Activated B cell treated with CpG ODN at 0.5 μM for 24 hours (primary cell): ENCODE results near the gene EPHB6. TPM values are rescaled to one million over a fixed set of nuclear protein-coding genes. Genes with fewer than 3 reads are reported as not detected.

Experiments used
- ATAC-seq: fragments of 200-7000 bp; cut with Tn5 transposase; one replicate; pipeline ENCODE4 v1.10.0; 2021; ENCODE audit warnings: low read depth, mild to moderate bottlenecking, moderate library complexity
- CTCF ChIA-PET: fragments of 350-600 bp; sonication (Branson Sonifier 250); formaldehyde crosslinking; loops from one replicate; lab custom pipeline; 2021; ENCODE audit warnings: antibody characterized with exemption; lab: Charles Lee
- POLR2A ChIA-PET: fragments of 350-600 bp; sonication (Branson Sonifier 250); formaldehyde crosslinking; loops from one replicate; lab custom pipeline; 2021; ENCODE audit warnings: antibody characterized with exemption; lab: Charles Lee
- DNase-seq: peaks from one replicate; pipeline ENCODE4 v3.0.0; 2022
- H3K27ac Mint-ChIP-seq: one replicate; pipeline ENCODE4 v1.8.0; 2020; ENCODE audit warnings: mixed read lengths
- H3K27me3 Mint-ChIP-seq: one replicate; pipeline ENCODE4 v1.8.0; 2021; ENCODE audit warnings: mixed read lengths
- H3K36me3 Mint-ChIP-seq: one replicate; pipeline ENCODE4 v1.8.0; 2021; ENCODE audit warnings: low read depth, mixed read lengths
- H3K4me1 Mint-ChIP-seq: one replicate; pipeline ENCODE4 v1.8.0; 2021; ENCODE audit warnings: mixed read lengths
- H3K4me3 Mint-ChIP-seq: one replicate; pipeline ENCODE4 v1.8.0; 2020; ENCODE audit warnings: mild to moderate bottlenecking, mixed read lengths
- H3K9me3 Mint-ChIP-seq: one replicate; pipeline ENCODE4 v1.8.0; 2020; ENCODE audit warnings: mixed read lengths
- intact Hi-C: fragments of 100-400 bp; cut with micrococcal nuclease; formaldehyde crosslinking; loops from one replicate; pipeline ENCODE4 v1.15.1; 2024
- total RNA-seq: library from RNA; stranded (reverse); gene quantifications from 2 replicates; pipeline ENCODE4 v1.2.3, GENCODE V29; 2022
- TF ChIP-seq, protein P1 (sequence below): fragments of 200-600 bp; IDR thresholded peaks from one replicate; pipeline ENCODE4 v1.8.0; 2022; ENCODE audit warnings: antibody characterized with exemption, mild to moderate bottlenecking

The EPHB6 gene
- total RNA-seq, 1 donor from 2014 or later = 21.4 TPM

DNA sequence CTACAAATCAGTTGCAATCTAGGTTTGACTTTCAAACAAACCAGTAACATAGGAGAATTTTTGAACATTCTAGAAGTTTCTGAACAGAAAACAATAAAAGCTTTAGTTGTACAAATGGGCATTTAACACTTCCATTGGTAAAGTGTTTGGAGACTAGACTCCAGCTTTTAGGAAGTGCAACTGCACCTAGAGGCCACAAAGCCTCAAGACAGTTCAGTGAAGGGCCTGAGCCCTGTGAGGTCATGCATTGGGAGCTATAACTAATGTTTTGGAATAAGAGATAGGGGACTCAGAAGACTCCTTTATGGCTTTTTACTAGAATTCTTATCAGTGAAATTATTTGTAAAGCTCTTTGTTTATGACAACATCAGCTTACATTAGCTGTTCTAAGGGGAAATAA is 3.0 kb upstream of the EPHB6 start:
- Mint-ChIP-seq H3K27ac (no peak overlapping the region), H3K9me3 (no peaks in the 10 kb centered on the region), H3K4me3 (no peak overlapping the region), H3K27me3 (no peaks in the 10 kb centered on the region), H3K36me3 (peaks cover 5% of the 10 kb centered on the region), H3K4me1 (peaks cover 23% of the 10 kb centered on the region)
- ATAC-seq (no peak), DNase-seq (no peak)
- intact Hi-C loops = loop anchor here (5.0 to 10.0 kb wide), 2 partner anchors 433 to 530 kb away; partner anchors contain the start of genes CASP2, TMEM139 and ZYX
- ChIA-PET CTCF (interaction anchor here (0.7 to 2.3 kb wide), 9 partner anchors 13 to 248 kb away, joined by 3 to 15 read pairs (median 5); no protein-coding TSS in a partner anchor), POLR2A (interaction anchor here (1.1 kb wide), 1 partner anchor 44 kb away, joined by 3 read pairs; no protein-coding TSS in a partner anchor)
- TF ChIP-seq, protein P1, sequence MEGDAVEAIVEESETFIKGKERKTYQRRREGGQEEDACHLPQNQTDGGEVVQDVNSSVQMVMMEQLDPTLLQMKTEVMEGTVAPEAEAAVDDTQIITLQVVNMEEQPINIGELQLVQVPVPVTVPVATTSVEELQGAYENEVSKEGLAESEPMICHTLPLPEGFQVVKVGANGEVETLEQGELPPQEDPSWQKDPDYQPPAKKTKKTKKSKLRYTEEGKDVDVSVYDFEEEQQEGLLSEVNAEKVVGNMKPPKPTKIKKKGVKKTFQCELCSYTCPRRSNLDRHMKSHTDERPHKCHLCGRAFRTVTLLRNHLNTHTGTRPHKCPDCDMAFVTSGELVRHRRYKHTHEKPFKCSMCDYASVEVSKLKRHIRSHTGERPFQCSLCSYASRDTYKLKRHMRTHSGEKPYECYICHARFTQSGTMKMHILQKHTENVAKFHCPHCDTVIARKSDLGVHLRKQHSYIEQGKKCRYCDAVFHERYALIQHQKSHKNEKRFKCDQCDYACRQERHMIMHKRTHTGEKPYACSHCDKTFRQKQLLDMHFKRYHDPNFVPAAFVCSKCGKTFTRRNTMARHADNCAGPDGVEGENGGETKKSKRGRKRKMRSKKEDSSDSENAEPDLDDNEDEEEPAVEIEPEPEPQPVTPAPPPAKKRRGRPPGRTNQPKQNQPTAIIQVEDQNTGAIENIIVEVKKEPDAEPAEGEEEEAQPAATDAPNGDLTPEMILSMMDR = no peak

- Mint-ChIP-seq H3K4me3 (peak overlapping the region; percentile 97), H3K27me3 (no peaks in the 10 kb centered on the region), H3K9me3 (no peaks in the 10 kb centered on the region), H3K36me3 (peaks cover 5% of the 10 kb centered on the region), H3K4me1 (peaks cover 27% of the 10 kb centered on the region), H3K27ac (peak overlapping the region; percentile 95)
- TF ChIP-seq, protein P1 = peak; percentile 61
- CTCF ChIA-PET = interaction anchor here (0.7 to 3.3 kb wide), 16 partner anchors 9 to 526 kb away, joined by 3 to 44 read pairs (median 5); no protein-coding TSS in a partner anchor
- peak; percentile 88 for ATAC-seq
- intact Hi-C loops = loop anchor here (1.0 to 10.0 kb wide), 12 partner anchors 12 to 528 kb away; partner anchors contain the start of genes CASP2, TMEM139 and ZYX
- peak; percentile 76 for DNase-seq
- POLR2A ChIA-PET = interaction anchor here (0.6 to 3.1 kb wide), 14 partner anchors 12 to 1859 kb away, joined by 3 to 59 read pairs (median 5); partner anchors contain the start of gene GSTK1
Observed at GRCh38 chr7:142853739-142854371, 1.0 kb upstream of the EPHB6 start.

DNA sequence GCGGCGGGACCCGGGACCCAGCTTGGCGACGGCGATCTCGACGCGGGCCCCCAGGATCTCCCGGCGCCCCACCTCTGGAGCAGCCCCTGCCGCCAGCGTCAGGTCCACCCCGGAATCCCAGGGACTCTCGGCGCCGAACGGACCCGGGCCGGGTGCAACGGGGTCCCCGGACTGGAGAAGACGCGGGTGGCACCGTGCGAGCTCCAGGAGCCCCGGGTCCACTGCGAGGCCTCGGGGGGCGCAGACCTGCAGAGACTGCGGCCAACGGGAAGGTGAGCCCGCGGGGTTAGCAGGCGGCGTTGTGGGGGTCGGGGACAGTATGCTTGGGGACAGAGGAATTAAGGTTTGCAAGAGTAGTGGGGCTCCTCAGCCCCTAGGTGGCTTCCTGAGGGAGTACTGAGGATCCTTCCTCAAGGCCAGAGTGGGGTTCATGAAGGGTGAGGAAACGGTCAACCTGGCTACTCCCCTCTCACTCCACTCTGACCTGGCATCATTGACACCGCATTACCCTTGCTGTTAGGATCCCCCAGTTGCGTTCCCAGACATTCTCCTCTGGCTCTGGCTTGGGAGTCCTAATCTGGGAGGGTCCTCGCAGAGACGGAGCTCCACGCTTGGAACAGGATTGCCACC is 353 bp downstream of the EPHB6 start:
- POLR2A ChIA-PET = interaction anchor here (1.0 to 3.1 kb wide), 10 partner anchors 35 to 436 kb away, joined by 3 to 59 read pairs (median 5); partner anchors contain the start of gene GSTK1
- CTCF ChIA-PET = interaction anchor here (1.1 to 3.3 kb wide), 7 partner anchors 10 to 146 kb away, joined by 3 to 44 read pairs (median 7); no protein-coding TSS in a partner anchor
- peak; percentile 37 for DNase-seq
- TF ChIP-seq, protein P1 = no peak
- no peak for ATAC-seq
- Mint-ChIP-seq H3K36me3 (peaks cover 5% of the 10 kb centered on the region), H3K9me3 (no peaks in the 10 kb centered on the region), H3K27me3 (no peaks in the 10 kb centered on the region), H3K4me3 (peak overlapping the region; percentile 97), H3K27ac (peak overlapping the region; percentile 41), H3K4me1 (peaks cover 27% of the 10 kb centered on the region)
- intact Hi-C loops = loop anchor here (10.0 kb wide), 1 partner anchor 430 kb away; the partner anchor contains the start of genes CASP2 and TMEM139

- ATAC-seq = no peak
- TF ChIP-seq, protein P1 = no peak
- ChIA-PET POLR2A (interaction anchor here (1.8 to 3.1 kb wide), 5 partner anchors 43 to 73 kb away, joined by 4 to 59 read pairs (median 32); no protein-coding TSS in a partner anchor), CTCF (interaction anchor here (0.8 to 3.3 kb wide), 5 partner anchors 9 to 359 kb away, joined by 3 to 44 read pairs (median 7); no protein-coding TSS in a partner anchor)
- Mint-ChIP-seq H3K36me3 (peaks cover 5% of the 10 kb centered on the region), H3K27ac (peak overlapping the region; percentile 41), H3K4me3 (peak overlapping the region; percentile 97), H3K9me3 (no peaks in the 10 kb centered on the region), H3K4me1 (peaks cover 27% of the 10 kb centered on the region), H3K27me3 (no peaks in the 10 kb centered on the region)
- DNase-seq = no peak
- intact Hi-C loops = loop anchor here (10.0 kb wide), 1 partner anchor 429 kb away; the partner anchor contains the start of genes CASP2 and TMEM139
Observed at GRCh38 chr7:142855756-142856564, 1.1 kb downstream of the EPHB6 start.
